ENCODE measurements around the gene SP2.

Gene SP2

GRCh38 chr17:47870056-47870455, 26.0 kb upstream of the SP2 start:
- no peak for DNase-seq (ENCODE audit: low spot score)

GRCh38 chr17:47871048-47871447, 25.0 kb upstream of the SP2 start:
- no peak for DNase-seq (ENCODE audit: low spot score)

GRCh38 chr17:47872019-47872650, 23.9 kb upstream of the SP2 start:
- no peak for DNase-seq (ENCODE audit: low spot score)

- DNase-seq (ENCODE audit: low spot score), result no peak
Measured at GRCh38 chr17:47872651-47873161, 23.3 kb upstream of the SP2 start.

GRCh38 chr17:47873200-47874090, 22.6 kb upstream of the SP2 start:
- DNase-seq (ENCODE audit: low spot score), result no peak

- DNase-seq (ENCODE audit: low spot score), result no peak
Measured at GRCh38 chr17:47875011-47875985, 20.7 kb upstream of the SP2 start.

GRCh38 chr17:47877368-47878034, 18.5 kb upstream of the SP2 start:
- DNase-seq (ENCODE audit: low spot score), result no peak

- DNase-seq (ENCODE audit: low spot score), result no peak
Measured at GRCh38 chr17:47878203-47879027, 17.6 kb upstream of the SP2 start.

GRCh38 chr17:47879028-47879585, 16.9 kb upstream of the SP2 start:
- no peak for DNase-seq (ENCODE audit: low spot score)

GRCh38 chr17:47879776-47880454, 16.1 kb upstream of the SP2 start:
- no peak for DNase-seq (ENCODE audit: low spot score)

GRCh38 chr17:47882247-47882646, 13.8 kb upstream of the SP2 start:
- DNase-seq (ENCODE audit: low spot score), result no peak

GRCh38 chr17:47882695-47883588, 13.1 kb upstream of the SP2 start:
- no peak for DNase-seq (ENCODE audit: low spot score)

GRCh38 chr17:47883589-47884426, 12.2 kb upstream of the SP2 start:
- no peak for DNase-seq (ENCODE audit: low spot score)

GRCh38 chr17:47884427-47884740, 11.7 kb upstream of the SP2 start:
- no peak for DNase-seq (ENCODE audit: low spot score)

GRCh38 chr17:47884905-47885730, 10.9 kb upstream of the SP2 start:
- no peak for DNase-seq (ENCODE audit: low spot score)

GRCh38 chr17:47888293-47888692, 7.7 kb upstream of the SP2 start:
- DNase-seq (ENCODE audit: low spot score), result no peak
